ENCODE measurements around the gene SLC12A8. TPM values are rescaled to one million over a fixed set of nuclear protein-coding genes. Genes with fewer than 3 reads are reported as not detected.

The SLC12A8 gene
- total and polyA plus RNA-seq, 10 donors, result 0.32 to 2.8 (median 1.3) TPM

DNA sequence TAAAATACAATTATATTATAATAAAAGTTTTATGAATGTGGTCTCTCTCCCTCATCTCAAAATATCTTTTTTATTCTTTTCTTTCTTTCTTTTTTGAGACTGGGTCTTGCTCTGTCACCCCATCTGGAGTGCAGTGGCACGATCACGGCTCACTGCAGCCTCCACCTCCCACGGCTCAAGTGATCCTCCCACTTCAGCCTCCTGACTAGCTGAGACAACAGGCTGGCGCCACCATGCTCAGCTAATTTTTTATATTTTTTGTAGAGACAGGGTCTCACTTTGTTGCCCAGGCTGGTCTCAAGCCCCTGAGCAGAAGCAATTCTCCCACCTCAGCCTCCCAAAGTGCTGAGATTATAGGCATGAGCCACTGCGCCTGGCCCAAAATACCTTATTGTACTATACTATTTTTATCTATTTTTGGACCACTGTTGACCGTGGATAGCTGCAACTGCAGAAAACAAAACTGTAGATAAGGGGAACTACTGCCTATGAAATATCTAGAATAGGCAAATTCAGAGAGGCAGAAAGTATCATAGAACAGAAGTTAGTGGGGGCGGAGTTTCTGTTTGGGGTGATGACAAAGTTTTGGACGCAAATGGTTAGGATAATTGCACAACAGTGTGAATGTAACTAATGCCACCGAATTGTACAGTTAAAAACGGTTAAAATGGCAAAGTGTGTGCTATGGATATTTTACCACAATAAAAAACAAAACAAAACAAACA, 66.6 kb downstream of the SLC12A8 start:
- Histone ChIP-seq H3K27me3 (replicated peaks in 1 of 7) (no peaks in the 10 kb centered on the region), H3K4me1 (peaks cover 59 to 100% (median 91%) of the 10 kb centered on the region in 6 donors), H3K27ac (peak overlapping the region; percentile 32 to 91 (median 80)), H3K9me3 (no peaks in the 10 kb centered on the region), H3K4me3 (no peak overlapping the region), H3K36me3 (no peaks in the 10 kb centered on the region)
- 50 to 75% (median 57%) methylated on average over 10 of the region's 10 CpGs for WGBS, 5 donors
- intact Hi-C loops (cut with DNase I; ENCODE audit: low total_unique reads), result loop anchor here (10.0 kb wide), 1 partner anchor 91 kb away; the partner anchor contains the start of gene HEG1
- TF ChIP-seq POLR2A (IDR thresholded peaks at IDR 0.05) (no peak), POLR2AphosphoS5 (IDR thresholded peaks at IDR 0.05) (no peak)
- TF ChIP-seq, protein P1, sequence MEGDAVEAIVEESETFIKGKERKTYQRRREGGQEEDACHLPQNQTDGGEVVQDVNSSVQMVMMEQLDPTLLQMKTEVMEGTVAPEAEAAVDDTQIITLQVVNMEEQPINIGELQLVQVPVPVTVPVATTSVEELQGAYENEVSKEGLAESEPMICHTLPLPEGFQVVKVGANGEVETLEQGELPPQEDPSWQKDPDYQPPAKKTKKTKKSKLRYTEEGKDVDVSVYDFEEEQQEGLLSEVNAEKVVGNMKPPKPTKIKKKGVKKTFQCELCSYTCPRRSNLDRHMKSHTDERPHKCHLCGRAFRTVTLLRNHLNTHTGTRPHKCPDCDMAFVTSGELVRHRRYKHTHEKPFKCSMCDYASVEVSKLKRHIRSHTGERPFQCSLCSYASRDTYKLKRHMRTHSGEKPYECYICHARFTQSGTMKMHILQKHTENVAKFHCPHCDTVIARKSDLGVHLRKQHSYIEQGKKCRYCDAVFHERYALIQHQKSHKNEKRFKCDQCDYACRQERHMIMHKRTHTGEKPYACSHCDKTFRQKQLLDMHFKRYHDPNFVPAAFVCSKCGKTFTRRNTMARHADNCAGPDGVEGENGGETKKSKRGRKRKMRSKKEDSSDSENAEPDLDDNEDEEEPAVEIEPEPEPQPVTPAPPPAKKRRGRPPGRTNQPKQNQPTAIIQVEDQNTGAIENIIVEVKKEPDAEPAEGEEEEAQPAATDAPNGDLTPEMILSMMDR (IDR thresholded peaks at IDR 0.05 in 8 of 11, conservative IDR thresholded peaks at IDR 0.05 in 3 of 11), result no peak
- no peak for DNase-seq

DNA sequence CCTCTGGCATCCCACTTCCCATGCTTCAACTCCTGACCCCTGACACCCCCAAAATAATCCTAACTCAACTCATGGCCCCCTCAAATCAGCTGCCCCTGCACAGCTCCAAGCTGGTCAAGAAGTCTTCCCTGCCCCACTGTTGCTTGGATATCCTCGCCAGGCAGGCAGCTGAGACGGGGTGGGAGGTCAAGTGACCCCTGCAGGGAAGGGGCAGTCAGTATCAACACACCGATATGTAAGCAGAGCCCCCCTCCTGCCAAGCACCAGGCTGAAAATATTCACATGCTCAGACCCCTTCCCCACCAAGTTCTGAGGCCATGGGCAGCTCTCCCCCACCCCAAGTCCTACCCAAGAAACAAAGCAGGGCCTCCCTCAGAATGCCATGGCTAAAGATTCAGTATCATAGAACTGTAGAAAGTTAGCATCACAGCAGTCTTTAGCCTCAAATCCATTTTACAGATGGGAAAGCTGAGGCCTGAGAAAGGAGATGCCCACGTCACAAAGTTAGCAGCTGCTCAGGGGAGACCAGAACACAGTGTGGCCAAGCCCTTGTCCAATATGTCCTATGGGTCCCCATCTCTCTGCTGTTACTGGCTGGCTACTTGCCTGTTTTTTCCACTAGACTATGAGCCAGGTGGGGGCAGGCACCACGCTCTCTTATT, 67.8 kb downstream of the SLC12A8 start:
- TF ChIP-seq POLR2A (IDR thresholded peaks at IDR 0.05) (no peak), POLR2AphosphoS5 (IDR thresholded peaks at IDR 0.05) (no peak)
- TF ChIP-seq, protein P1 (IDR thresholded peaks at IDR 0.05 in 8 of 11, conservative IDR thresholded peaks at IDR 0.05 in 3 of 11), result no peak
- H3K9me3 ChIP-seq, result no peaks in the 10 kb centered on the region
- peaks cover 59 to 99% (median 96%) of the 10 kb centered on the region in 6 donors for H3K4me1 ChIP-seq
- H3K4me3 ChIP-seq, result no peak overlapping the region
- no peaks in the 10 kb centered on the region for H3K27me3 ChIP-seq (replicated peaks in 1 of 7)
- DNase-seq, result no peak
- 75 to 89% (median 87%) methylated on average over 5 of the region's 5 CpGs for WGBS, 5 donors
- peak overlapping the region in 3 of 8 donors; percentile 29 to 86 (median 85) for H3K27ac ChIP-seq
- H3K36me3 ChIP-seq, result no peaks in the 10 kb centered on the region
- intact Hi-C loops (cut with DNase I; ENCODE audit: low total_unique reads), result loop anchor here (10.0 kb wide), 1 partner anchor 90 kb away; the partner anchor contains the start of gene HEG1

DNA sequence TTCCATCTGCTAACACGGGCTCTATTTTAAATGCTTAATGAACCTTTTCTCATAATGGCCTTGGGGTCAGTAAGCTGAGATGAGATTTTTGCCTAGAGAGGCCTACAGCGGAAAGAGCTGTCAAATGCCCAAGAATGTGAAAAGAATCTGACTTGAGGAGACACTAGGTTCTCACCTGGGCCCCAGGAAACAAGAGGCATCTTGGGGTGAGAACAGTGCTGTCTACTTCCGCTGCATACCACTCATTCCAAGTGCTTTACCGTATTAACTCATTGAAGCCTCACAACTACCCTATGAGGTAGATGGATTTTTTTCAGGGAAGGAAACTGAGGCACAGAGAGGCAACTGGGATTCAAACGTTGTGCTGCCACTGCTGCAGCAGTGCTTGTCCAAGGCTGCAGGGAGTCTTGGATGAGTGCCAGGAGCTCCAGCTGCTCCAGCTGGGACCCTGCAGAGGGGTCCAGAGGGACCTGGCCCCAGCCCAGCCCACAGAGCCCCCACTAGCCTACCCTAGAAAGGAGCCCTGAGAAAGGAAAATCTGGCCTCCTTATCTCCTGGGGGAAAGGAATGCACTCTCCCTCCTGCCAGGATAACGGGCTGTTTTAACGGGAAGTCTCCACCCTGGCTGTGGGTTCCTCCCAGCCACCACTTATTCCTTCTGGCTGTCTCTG, 68.4 kb downstream of the SLC12A8 start:
- WGBS, 5 donors, result 61 to 67% (median 65%) methylated on average over 7 of the region's 7 CpGs
- TF ChIP-seq, protein P1 (IDR thresholded peaks at IDR 0.05 in 8 of 11, conservative IDR thresholded peaks at IDR 0.05 in 3 of 11), result no peak
- no peak for TF ChIP-seq POLR2AphosphoS5 (IDR thresholded peaks at IDR 0.05)
- TF ChIP-seq POLR2A (IDR thresholded peaks at IDR 0.05), result no peak
- DNase-seq, result no peak
- Histone ChIP-seq H3K4me1 (peaks cover 57 to 93% (median 89%) of the 10 kb centered on the region in 6 donors), H3K27me3 (replicated peaks in 1 of 7) (no peaks in the 10 kb centered on the region), H3K4me3 (no peak overlapping the region), H3K9me3 (no peaks in the 10 kb centered on the region), H3K36me3 (no peaks in the 10 kb centered on the region), H3K27ac (peak overlapping the region in 4 of 8 donors; percentile 79 to 86 (median 85))
- intact Hi-C loops (cut with DNase I; ENCODE audit: low total_unique reads), result loop anchor here (10.0 kb wide), 1 partner anchor 89 kb away; the partner anchor contains the start of gene HEG1
